HAP-1 (cell line): ENCODE measurements around the gene HBD.

Source experiments
- DNase-seq, 2 experiments: peaks; one replicate each; pipeline ENCODE4 v3.0.0-alpha.2; 2016 to 2020; ENCODE audit warnings: low spot score in 2 of 2
- H3K27me3 ChIP-seq: fragments of 250-450 bp; sonication (Bioruptor Pico); 2 replicates; pipeline ENCODE4 v1.5.1; 2020; ENCODE audit warnings: low read depth, mild to moderate bottlenecking, moderate library complexity
- H3K36me3 ChIP-seq: fragments of 250-450 bp; sonication (Bioruptor Pico); replicated peaks from 2 replicates; pipeline ENCODE4 v1.5.1; 2020; ENCODE audit warnings: mild to moderate bottlenecking
- H3K4me1 ChIP-seq: fragments of 250-450 bp; sonication (Bioruptor Pico); 2 replicates; pipeline ENCODE4 v1.5.1; 2020; ENCODE audit warnings: mild to moderate bottlenecking
- H3K4me3 ChIP-seq: fragments of 250-450 bp; sonication (Bioruptor Pico); 2 replicates; pipeline ENCODE4 v1.5.1; 2020; ENCODE audit warnings: mild to moderate bottlenecking, moderate library complexity
- H3K9me3 ChIP-seq: fragments of 250-450 bp; sonication (Bioruptor Pico); 2 replicates; pipeline ENCODE4 v1.5.1; 2020; ENCODE audit warnings: mild to moderate bottlenecking, moderate library complexity
- in situ Hi-C: fragments of 300-500 bp; cut with MboI; formaldehyde crosslinking; loops from 3 replicates; pipeline ENCODE4 v1.14.3; 2020; ENCODE audit warnings: low sequenced_read_pairs, inconsistent platforms, mixed read lengths

The HBD gene

GRCh38 chr11:5210376-5210885 is 23.9 kb downstream of the HBD start:
- in situ Hi-C loops = no loop called here
- H3K27me3 ChIP-seq = no peaks in the 10 kb centered on the region
- H3K9me3 ChIP-seq = no peaks in the 10 kb centered on the region
- H3K4me1 ChIP-seq = no peaks in the 10 kb centered on the region
- H3K36me3 ChIP-seq = no peaks in the 10 kb centered on the region
- H3K4me3 ChIP-seq = no peak overlapping the region
- DNase-seq = no peak

GRCh38 chr11:5204787-5205186 is 29.5 kb downstream of the HBD start:
- peak in 1 of 2 experiments; percentile 4 for DNase-seq
- in situ Hi-C loops = no loop called here
- H3K27me3 ChIP-seq = no peaks in the 10 kb centered on the region
- H3K4me1 ChIP-seq = no peaks in the 10 kb centered on the region
- H3K4me3 ChIP-seq = no peak overlapping the region
- H3K36me3 ChIP-seq = no peaks in the 10 kb centered on the region
- H3K9me3 ChIP-seq = no peaks in the 10 kb centered on the region

DNA sequence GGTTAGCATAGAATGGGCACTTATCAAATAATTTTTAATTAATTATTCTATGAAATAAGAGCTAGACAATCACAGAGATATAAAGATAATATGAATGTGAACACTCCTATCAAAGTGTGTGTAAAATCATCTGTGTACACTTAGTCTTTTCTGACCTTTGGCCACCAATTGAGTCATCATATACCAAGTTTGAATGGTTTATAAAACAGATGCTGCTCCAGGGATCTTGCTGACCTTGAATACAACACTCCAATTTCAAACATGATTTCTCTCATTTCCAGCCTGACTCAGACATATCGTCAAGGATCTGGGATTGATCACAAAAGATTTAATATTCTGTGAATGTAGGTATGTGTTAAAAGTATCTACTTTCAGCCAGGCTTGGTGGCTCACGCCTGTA is 30.9 kb downstream of the HBD start:
- Histone ChIP-seq H3K9me3 (no peaks in the 10 kb centered on the region), H3K4me1 (no peaks in the 10 kb centered on the region), H3K27me3 (no peaks in the 10 kb centered on the region), H3K36me3 (no peaks in the 10 kb centered on the region), H3K4me3 (no peak overlapping the region)
- DNase-seq = no peak
- in situ Hi-C loops = no loop called here

DNA sequence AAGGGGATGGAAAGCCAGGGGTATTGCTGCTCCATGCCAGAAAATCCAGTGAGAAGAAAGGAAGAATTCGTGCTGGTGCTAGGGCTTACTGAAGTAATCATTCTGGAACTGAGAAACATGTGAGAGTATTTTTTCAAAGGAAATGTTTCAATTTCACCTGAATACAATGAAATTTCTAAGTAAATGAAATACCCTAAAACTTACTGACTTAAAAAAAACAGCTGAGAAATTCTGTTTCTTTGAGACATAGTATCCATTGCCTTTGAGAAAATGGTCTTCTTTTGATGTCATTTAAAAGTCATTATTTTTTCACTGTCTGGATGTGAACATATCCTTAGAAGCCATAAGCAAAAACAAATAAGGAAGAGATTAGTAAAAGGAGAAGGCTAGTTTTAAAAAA is 33.7 kb downstream of the HBD start, which contains the start of gene OR51V1:
TSS of gene OR51V1 (minus strand) at position 101 of the 400 bp plus-strand sequence. CDS start at position 101, 0 bp downstream.
- Histone ChIP-seq H3K4me1 (no peaks in the 10 kb centered on the region), H3K9me3 (no peaks in the 10 kb centered on the region), H3K27me3 (no peaks in the 10 kb centered on the region), H3K4me3 (no peak within 1 kb of the TSS), H3K36me3 (no peaks in the 10 kb centered on the region)
- no peak for DNase-seq
- in situ Hi-C loops = no loop called here

- Histone ChIP-seq H3K27me3 (no peaks in the 10 kb centered on the region), H3K4me1 (no peaks in the 10 kb centered on the region), H3K9me3 (no peaks in the 10 kb centered on the region), H3K36me3 (no peaks in the 10 kb centered on the region), H3K4me3 (no peak overlapping the region)
- in situ Hi-C loops = no loop called here
- no peak for DNase-seq
These were observed 36.0 kb downstream of the HBD start for GRCh38 chr11:5198285-5198684.

DNA sequence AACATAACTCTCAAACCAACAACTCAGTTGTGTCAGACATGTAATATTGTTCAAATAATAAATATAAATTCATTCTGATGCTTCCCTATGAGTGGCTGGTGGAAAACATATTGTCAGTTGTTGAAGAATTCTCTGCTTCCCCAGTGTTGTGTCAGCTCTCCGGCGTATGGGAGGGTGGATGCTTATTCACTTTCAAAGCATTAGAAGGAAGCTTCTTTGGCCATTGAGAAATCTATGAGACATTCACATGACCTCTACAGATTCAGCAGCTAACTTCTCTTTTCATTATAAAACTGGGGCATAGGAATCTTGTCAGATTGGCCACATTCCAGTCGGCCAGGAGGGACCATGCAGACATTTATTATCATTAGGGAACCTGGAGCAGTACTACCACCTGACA is 36.7 kb downstream of the HBD start:
- Histone ChIP-seq H3K36me3 (no peaks in the 10 kb centered on the region), H3K4me3 (no peak overlapping the region), H3K4me1 (no peaks in the 10 kb centered on the region), H3K27me3 (no peaks in the 10 kb centered on the region), H3K9me3 (no peaks in the 10 kb centered on the region)
- in situ Hi-C loops = no loop called here
- no peak for DNase-seq

GRCh38 chr11:5196731-5197130 is 37.6 kb downstream of the HBD start:
- Histone ChIP-seq H3K27me3 (no peaks in the 10 kb centered on the region), H3K4me1 (no peaks in the 10 kb centered on the region), H3K9me3 (no peaks in the 10 kb centered on the region), H3K36me3 (no peaks in the 10 kb centered on the region), H3K4me3 (no peak overlapping the region)
- in situ Hi-C loops = no loop called here
- no peak for DNase-seq

DNA sequence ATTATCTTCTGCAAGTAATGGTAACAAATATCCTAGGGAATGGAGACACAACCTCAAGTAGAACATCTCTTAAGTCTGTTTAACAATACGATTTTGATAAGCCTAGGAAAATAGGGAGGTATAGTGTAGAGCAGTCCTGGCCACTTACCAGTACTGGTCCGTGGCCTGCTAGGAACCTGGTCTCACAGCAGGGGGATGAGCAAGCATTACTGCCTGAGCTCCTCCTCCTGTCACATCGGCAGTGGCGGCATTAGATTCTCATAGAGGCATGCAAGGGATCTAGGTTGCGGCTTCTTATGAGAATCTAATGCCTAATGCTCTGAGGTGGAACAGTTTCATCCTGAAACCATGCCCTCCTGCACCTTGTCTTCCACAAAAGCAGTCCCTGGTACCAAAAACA is 38.2 kb downstream of the HBD start:
- H3K4me1 ChIP-seq = no peaks in the 10 kb centered on the region
- H3K9me3 ChIP-seq = no peaks in the 10 kb centered on the region
- in situ Hi-C loops = no loop called here

GRCh38 chr11:5192738-5193137 is 41.5 kb downstream of the HBD start:
- H3K27me3 ChIP-seq = no peaks in the 10 kb centered on the region
- no peak for DNase-seq
- no peak overlapping the region for H3K4me3 ChIP-seq
- no peaks in the 10 kb centered on the region for H3K36me3 ChIP-seq
- no peaks in the 10 kb centered on the region for H3K4me1 ChIP-seq
- in situ Hi-C loops = no loop called here
- no peaks in the 10 kb centered on the region for H3K9me3 ChIP-seq

More for the DNA sequence above, 38.2 kb downstream of the HBD start:
- no peak overlapping the region for H3K4me3 ChIP-seq
- H3K36me3 ChIP-seq = no peaks in the 10 kb centered on the region
- no peak for DNase-seq
- H3K27me3 ChIP-seq = no peaks in the 10 kb centered on the region

GRCh38 chr11:5188201-5188600 is 46.1 kb downstream of the HBD start:
- Histone ChIP-seq H3K36me3 (no peaks in the 10 kb centered on the region), H3K4me3 (no peak overlapping the region), H3K27me3 (no peaks in the 10 kb centered on the region), H3K9me3 (no peaks in the 10 kb centered on the region), H3K4me1 (no peaks in the 10 kb centered on the region)
- no peak for DNase-seq
- in situ Hi-C loops = no loop called here
